Measurements from ENCODE around the gene TLL2.

GRCh38 chr10:96418582-96418981 is 95.1 kb downstream of the TLL2 start:
- no peak for TF ChIP-seq CTCF (IDR thresholded peaks at IDR 0.05)
- TF ChIP-seq POLR2A (IDR thresholded peaks at IDR 0.05) = no peak
